Prostate gland (tissue), 2 donors: ENCODE results near the gene NFASC.

Experiments used
- CTCF ChIP-seq, 4 experiments: fragments of 200-600 bp in 2 of 4; fragments of 450-650 bp in 2 of 4; sonication (generic) in 2 of 4; IDR thresholded peaks; 1 replicate in 3 of 4; 2 replicates in 1 of 4; pipeline ENCODE4 v1.5.1; 2016 to 2019; ENCODE audit warnings: antibody characterized with exemption in 4 of 4, mild to moderate bottlenecking in 2 of 4, moderate library complexity in 2 of 4
- POLR2A ChIP-seq: fragments of 450-650 bp; IDR thresholded peaks from one replicate; pipeline ENCODE4 v1.6.1; 2016; ENCODE audit warnings: antibody characterized with exemption, mild to moderate bottlenecking

DNA sequence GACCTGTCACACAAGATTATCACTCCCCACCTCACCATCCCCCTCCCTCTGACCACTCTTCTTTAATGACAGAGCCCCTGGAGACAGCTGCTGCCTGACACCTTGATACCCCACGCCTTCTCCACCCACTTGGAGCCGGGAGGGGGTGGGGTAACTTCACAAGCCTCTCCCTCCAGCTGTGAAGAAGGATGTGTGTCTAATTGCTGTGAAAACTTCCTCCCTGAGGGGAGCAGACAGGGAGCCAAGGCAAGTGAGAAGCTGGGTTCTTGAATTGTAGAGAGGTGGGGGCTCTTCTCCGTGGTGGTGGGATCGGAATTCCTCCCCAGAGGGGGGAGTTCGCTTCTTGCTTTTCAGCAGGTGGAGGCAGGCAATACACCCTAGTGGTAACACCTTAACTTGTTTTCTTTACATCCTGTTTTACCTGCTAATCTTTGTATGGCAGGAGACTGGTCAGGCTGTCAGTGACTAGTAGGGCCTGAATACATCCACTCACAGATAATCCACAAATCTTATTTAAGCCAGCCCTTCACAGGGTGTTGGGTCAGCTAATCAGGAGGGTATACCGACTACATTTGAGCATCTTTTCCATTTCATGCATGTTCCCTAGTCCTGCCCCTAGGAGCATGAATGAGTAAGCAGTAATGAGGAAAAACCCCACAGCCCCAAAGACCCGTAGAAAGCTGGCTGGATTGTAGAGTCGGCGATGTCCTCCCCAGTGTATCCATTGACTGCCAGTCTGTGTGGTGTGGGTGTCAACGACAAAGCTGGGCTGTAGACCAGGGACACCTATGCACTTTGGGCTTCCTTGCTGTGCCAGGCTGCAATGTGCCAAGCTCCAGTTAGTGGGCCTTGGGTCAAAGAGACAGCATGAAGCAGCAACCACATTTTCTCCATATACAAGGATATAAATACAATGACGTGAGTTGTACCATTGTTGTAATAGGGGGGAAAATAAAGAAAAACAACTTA is 57.3 kb downstream of the NFASC start:
- TF ChIP-seq CTCF (IDR thresholded peaks at IDR 0.05) (no peak), POLR2A (no peak)
